AG08396 (cell line): ENCODE data around the gene ROGDI.

Source experiments
- DNase-seq: peaks from one replicate; pipeline ENCODE4 v3.0.0; 2012; ENCODE audit warnings: low spot score, mixed read lengths

The ROGDI gene

GRCh38 chr16:4814046-4814445 lies 11.6 kb upstream of the ROGDI start:
- DNase-seq: no peak

DNA sequence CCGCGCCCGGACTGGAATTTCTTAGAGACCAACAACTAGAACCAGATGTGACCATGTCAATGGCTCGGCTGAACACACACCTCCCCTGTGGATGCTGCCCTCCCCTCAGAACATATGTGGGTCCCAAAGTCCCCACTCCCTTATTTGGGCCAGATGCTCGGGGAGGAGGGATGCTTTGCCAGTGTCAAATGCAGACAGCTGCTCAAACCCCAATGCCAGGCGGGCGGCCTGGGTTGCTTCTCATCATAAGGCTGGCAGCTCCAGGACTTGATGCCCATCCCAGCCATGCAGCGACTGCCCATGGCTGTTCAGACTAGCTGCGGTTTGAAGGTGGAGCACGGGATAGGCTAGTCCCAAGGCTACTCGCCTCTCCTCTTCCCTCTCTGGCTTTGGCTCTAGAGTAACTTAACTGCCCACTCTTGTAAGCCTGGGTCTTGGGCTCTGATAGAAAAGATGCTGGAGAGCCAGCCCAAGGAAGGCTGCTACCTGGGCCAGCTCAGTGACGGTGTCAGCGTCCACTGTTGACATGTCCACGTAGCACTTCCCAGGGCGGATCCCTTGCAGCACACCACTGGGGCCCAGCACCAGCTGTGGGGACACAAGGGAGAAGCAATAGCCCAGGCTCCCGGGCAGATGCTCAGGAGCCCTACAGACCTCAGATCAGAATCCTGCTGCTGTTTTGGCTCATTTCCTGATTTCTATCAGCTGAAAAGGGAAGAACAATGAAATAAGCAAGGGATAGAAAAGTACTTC lies 11.0 kb upstream of the ROGDI start:
- no peak for DNase-seq

GRCh38 chr16:4811773-4812172 lies 9.3 kb upstream of the ROGDI start:
- DNase-seq: no peak

DNA sequence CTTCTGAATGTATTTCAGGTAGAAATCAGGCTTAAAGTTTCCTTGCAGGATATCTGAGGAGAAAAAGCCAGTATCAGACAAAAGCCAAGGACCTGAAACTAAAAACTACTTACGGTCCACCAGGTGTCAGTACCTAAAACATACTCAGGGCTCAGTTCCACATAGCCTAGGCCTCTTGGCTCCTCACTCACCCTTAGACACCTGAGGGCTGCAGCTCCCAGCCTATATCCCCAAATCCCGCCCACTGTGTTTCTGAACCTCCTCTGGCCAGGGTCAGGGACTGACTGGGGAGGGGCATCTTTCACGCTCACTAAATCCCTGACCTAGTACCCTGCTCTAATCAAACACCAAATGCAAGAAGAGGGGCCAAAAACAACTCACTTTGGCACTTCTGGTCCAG lies 8.8 kb upstream of the ROGDI start:
- no peak for DNase-seq

DNA sequence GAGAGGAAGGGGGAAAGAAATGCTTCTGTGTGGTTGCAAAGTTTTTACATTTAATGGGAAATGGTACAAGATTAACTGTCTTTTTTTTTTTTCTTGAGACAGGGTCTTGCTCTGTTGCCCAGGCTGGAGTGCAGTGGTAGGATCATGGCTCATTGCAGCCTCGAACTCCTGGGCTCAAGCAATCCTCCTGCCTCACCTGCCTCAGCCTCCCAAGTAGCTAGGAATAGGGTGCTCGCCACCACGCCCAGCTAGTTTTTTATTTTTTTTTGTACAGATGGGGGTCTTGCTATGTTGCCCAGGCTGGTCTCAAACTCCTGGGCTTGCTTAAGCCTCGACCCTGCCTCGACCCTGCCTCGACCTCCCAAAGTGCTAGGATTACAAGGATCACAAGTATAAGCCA lies 3.8 kb upstream of the ROGDI start:
- no peak for DNase-seq

DNA sequence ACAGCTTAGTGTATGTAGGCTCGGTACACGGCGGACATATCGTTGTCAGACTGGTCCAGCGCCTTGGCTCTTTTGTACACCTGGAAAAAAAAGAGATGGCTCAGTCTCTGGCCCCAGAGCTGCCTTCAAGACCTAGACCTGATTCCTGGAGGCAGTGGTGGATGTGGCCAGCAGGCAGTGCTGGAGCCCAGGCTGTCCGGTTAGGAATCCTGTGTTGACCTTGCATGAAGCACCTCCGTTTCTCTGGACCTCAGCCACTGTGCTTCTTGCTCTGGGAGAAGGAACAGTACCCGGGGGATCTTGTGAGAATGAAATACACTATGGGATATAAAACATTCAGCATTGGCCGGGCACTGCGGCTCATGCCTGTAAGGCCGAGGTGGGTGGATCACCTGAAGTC lies 2.8 kb upstream of the ROGDI start:
- no peak for DNase-seq

- DNase-seq: no peak
These were observed 1.7 kb upstream of the ROGDI start for GRCh38 chr16:4803898-4804762.

GRCh38 chr16:4803401-4803844 lies 990 bp upstream of the ROGDI start:
- no peak for DNase-seq

- peak; percentile 99 for DNase-seq
These were observed 340 bp upstream of the ROGDI start for GRCh38 chr16:4802659-4803287.

- no peak for DNase-seq
These were observed 1.1 kb downstream of the ROGDI start for GRCh38 chr16:4801051-4801961.

- DNase-seq: no peak
These were observed 2.0 kb downstream of the ROGDI start for GRCh38 chr16:4800290-4801041.

DNA sequence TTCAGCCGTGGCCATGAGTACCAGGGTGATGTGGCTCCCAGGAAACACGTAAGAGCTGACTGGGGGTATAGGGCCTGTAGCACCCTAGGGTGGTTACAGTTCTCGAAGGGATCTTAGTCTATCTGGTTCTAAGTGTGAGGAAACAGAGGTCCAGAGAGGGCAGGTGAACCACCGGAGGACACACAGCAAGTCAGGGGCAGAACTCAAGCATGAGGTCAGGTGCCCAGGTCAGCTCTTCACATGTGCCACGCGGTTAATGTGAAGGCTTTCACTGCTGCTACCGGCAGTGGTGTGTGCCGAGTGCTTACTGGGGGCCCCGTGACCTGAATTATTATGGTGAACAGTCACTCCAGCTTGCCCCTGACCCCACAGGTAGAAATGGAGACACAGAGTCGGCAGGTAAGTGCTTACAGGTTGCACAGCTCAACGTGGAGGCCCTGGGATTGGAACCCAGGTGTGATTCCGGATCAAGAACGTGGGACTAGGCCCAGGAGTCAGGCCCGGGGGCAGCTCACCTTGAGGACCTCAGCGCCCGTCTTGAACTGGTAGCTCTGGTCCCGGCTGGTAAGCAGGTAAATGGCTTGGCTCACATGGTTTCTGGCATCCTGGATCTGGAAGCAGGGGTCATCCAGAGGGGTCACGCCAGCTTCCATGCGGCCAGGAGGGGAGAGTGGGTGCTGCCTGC lies 3.1 kb downstream of the ROGDI start:
- DNase-seq: no peak

GRCh38 chr16:4798456-4798855 lies 4.0 kb downstream of the ROGDI start:
- DNase-seq: no peak

DNA sequence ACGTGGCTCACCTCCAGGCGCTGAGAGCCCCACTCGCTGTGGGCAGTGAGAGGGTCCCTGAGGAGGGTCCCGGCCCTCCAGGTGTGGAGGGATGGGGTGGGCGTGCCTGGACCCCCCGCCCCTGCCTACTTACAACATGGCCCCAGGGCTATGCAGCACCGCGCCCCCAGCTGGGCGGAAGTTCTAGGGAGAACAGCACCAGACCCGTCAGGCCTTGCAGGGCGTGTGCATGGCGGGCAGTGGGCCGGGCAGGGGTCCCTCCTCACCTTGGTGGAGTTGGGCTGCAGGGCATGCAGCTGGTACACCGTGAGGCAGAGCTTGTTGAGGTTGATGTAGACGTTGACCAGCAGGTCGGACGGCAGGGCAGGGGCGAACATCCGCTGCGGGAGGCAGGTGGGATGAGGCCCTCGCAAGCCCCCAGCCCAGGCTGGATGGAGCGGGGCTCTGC lies 4.6 kb downstream of the ROGDI start:
- no peak for DNase-seq

DNA sequence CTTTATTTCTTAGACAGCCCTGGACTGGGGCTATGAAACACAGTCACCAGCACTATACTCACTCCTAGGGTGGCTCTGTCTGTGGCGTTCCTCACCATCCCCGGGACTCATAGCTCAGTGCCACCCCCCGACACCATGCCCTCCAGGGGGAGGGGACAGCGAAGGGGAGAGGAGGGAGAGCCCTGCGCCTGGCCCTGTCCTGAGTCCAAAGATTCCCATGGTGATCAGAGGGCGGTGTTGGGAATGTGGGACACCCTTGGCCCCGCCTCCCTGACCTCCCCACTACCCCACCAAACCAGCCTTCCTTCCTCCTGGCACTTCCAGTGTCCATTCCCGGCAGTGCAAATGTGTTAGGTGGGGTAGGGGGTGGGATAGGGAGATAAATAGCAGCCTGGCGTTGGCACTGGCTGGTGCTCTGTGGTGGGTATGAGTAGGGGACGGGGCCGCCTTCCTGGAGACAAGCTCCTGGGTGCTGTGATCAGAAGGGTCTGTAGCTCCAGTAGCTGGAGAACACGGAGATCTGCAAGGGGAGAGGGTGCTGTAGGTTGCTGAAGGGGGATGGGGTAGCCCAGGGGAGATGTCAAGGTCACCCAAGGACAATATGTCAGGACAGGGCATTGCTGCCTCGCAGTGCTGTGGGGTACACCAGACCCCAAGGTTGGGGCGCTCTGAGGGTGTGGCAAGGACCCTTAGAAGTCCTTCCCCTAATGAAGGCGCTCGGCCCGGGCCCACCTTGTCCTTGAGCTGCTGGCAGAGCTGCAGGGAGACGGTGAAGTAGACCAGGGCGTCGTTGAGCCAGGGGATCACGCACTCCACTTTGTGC lies 5.2 kb downstream of the ROGDI start:
- no peak for DNase-seq

- no peak for DNase-seq
These were observed 6.4 kb downstream of the ROGDI start for GRCh38 chr16:4795828-4796572.

DNA sequence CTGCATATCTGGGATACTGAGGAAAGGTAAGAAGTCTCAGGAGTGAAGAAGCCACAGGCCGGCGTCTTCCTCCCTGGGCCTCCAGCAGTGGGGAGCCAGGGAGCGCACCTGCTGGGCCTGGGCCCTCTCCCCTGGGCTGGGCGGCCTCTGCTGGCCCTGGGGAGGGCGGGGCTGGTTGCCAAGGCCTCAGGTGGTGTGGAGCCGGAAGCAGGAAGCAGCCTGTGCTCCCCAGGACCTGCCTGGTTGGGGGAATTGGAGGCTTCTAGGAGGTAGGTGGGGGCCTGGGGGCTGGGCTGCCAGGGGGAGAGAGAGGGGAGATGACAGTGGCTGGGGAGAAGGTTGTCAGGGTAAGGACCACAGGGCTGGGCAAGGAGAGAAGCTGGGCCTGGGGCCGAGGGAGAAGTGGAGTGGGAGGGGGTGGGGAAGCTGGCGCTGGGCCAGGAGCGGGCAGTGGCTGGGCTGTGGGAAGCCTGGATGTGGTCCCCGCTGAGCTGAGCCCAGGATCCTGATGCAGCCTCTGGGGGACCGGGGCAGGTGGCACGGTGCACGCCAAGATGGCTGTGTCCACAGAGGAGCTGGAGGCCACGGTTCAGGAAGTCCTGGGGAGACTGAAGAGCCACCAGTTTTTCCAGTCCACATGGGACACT lies 7.1 kb downstream of the ROGDI start, which contains the start of gene SMIM22:
Gene SMIM22, plus strand, starts transcription at position 189 of the 647 bp plus-strand sequence. Its CDS starts 366 bp downstream, at position 555.
- DNase-seq: no peak

DNA sequence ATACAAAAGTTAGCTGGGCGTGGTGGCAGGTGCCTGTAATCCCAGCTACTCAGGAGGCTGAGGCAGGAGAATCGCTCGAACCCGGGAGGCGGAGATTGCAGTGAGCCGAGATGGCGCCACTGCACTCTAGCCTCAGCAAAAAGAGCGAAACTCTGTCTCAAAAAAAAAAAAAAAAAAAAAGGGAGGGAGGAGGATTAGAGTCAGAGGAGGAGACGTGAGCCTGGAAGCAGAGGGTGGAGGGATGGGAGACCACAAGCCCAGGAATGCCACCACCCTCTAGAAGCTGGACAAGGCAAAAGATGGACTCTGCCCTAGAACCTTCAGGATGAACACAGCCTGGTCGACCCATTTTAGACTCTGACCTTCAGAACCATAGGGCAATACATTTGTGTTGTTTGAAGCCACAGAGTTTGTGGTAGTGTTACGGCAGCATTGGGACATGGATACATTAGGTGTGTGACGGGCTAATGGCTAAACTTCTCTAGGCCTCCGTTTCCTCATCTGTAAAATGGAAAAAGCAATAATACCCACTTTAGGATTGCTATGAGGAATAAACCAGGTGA lies 9.4 kb downstream of the ROGDI start:
- no peak for DNase-seq
